ENCODE measurements around the gene NDUFV2.
A peak's percentile ranks its signal among the peaks of the same experiment; 100 is the strongest.
"Not testable (repeated sequence)": the region's sequence is repeated elsewhere in the genome, so short reads cannot be mapped to it uniquely, and the experiment has no call there.

Gene NDUFV2

DNA sequence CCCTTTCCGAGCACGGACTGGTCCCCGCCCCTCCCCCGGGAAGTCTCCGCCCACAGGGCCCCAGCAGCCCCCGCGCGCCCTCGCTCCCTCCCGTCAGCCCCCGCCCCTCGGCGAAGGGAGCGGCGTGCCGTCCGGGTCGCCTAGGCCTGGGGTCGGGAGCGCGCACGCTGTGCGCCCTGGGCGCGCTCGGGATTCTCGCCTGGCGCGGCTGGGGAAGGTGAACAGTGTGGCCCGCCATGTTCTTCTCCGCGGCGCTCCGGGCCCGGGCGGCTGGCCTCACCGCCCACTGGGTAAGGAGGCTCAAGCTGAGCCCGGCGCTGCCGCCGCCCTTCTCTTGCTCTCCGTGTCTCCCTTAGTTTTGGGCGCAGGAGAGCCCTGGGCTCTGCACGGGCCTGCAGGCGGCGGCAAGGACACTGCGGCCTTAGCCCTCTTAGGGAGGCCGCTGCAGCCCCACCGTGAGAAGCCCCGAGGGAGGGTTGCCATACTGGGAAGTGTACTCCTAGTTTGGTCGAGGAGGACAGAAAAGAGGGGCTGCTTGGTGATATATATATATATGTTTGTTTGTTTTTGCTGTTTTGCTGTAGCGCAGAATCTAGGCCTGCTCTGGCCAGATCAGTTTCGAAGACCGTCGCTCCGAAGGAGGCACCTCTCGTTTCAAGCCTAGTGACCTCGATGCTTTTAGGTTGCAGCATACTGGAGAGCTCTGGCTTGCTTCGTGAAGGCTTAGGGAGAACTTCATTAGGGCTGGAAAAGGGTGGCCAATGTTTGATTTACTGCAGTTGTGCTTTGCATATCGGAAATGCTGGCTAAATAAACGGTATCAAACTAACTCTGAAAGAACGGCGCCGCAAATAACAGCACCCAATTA is at the start of gene NDUFV2:
NDUFV2 (plus strand) TSS at position 192 of the 868 bp plus-strand sequence; CDS start at position 237, 45 bp downstream.
- peak; percentile 61 for DNase-seq

DNA sequence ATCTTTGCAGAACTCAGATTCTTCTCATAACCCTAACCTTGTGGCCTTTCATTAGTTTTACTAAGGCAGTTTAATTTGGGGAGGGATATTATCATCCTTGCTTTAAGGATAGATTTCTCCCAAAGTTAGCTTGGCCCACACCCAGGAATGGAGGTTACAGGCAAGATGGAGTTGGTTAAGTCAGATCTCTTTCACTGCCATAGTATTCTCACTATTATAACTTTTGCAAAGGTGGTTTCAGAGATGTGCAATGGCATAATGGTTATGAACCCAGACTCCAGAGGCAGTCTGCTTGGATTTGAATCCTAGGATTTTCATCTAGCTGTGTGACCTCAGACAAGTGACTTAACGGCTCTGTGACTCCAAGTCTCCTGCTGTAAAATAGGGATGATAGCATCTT is 48.7 kb upstream of the NDUFV2 start:
- no peak for DNase-seq

DNA sequence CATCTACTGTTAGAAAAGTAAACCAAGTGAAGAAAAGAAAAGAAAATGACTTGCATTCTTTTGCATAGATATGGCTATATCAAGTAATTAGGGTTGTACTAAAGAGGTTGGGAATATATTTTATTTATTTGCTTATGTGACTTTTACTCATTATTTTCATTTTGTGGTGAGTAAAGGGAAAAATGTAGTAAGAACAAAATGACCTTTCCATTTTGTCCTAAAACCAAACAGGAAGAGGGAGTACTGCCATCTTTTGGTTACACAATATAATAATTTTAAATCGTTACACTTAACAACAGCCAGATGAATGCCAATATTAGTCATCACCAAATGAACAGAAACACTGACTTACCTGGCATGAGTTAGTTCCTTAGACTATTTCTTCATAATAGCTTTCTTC is 47.3 kb upstream of the NDUFV2 start:
- no peak for DNase-seq

DNA sequence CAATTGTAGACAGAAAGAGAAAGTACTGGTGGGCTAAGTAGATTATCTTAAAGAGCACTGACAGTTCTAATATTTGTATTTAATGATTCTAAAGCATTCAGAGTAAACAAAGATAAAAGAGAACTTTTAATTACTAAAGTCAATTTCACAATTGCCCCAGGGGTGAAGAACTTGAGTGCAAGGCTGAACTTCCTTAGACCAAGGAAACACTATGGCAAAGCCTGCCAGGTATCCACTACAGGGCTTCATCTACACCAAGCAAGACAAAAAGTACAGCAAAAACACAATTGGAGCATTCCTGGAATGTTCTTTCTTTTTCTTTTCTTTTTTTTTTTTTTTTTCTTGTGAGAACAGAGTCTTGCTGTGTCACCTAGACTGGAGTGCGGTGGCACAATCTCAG is 46.9 kb upstream of the NDUFV2 start:
- no peak for DNase-seq

DNA sequence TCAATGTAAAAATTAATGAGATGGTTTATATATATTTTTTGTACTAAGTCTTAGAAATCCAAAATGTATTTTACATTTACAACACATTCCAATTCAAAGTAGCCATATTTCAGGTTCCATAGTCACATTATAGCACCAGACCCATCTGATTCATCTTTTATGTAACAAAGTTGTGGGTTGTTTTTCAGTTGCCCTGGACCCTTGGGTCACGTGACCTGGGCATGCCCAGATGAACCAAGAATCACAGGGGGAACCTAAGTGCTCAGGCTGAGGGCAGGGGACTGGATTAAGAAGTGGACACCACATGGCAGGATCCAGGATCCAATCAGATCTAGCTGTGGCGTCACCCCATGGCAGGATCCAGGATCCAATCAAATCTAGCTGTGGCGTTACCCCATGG is 44.9 kb upstream of the NDUFV2 start:
- no peak for DNase-seq

DNA sequence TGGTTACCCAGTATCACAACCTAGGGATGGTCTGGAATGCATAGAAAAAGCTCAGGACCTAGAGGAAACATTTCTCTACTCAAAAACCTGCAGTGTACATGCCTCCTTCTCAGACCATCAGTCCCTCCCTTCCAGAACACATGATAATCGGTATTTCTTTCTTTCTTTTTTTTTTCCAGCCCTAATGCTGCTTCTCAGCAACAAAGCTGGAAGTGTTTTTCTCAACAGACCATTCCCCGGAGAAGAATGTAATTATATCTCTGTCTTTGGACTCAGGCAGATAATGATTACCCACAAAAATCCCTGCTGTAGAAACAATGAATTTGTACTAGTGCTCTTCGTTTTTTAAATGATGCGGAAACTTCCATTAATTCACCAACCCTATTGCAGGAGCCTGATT is 44.1 kb upstream of the NDUFV2 start:
- DNase-seq = no peak

DNA sequence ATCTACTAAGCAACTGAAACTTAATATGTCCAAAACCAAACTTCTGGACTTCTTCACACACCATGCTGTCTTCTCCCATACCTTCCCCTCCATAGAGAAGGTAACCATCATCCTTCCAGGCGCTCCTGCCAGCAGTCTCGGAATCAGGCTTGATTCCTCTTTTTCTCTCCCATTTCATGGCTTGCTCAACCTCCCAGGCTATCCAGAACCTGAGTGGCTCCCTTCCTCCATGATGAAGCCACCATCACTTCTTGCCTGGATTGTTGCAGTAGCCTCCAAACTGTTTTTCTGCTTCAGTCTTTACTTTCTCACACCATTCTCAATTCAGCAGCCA is 40.1 kb upstream of the NDUFV2 start:
- no peak for DNase-seq

DNA sequence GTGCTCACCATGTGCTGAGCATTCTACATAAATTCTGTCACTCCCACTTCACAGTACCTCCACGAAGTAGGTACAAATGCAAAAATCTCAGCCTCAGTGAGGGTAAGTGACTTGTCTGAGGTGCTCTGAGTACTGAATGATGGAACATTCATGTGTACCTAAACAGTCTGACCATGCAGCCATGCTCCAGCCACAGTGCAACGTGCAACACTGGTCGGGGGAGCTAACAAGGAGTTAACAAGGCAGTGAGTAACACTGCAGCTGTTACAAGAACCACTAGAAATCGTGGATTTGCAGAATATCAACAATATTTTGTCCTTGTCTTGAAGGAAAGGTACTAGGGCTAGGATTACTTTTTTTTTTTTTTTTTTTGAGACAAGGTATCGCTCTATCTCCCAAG is 36.6 kb upstream of the NDUFV2 start:
- no peak for DNase-seq

DNA sequence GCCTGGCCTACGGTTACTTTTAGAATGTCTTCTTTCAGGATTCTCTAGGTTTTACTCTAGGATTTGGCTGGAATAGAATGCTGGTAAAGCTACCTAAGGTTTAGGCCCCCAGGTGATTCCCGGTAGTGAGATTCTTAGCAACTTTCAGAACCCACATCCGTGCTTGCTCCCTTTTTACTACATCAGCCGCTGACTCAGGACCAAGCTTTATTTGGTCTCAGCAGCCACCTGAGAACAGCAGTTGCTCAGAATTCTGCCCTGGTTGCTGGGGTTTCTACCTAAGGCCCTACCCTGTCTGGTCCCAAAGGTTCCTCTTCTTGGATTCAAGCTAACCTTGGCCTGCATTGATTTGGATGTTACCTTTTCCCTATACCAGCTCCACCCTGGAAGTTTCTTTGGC is 36.1 kb upstream of the NDUFV2 start:
- no peak for DNase-seq

DNA sequence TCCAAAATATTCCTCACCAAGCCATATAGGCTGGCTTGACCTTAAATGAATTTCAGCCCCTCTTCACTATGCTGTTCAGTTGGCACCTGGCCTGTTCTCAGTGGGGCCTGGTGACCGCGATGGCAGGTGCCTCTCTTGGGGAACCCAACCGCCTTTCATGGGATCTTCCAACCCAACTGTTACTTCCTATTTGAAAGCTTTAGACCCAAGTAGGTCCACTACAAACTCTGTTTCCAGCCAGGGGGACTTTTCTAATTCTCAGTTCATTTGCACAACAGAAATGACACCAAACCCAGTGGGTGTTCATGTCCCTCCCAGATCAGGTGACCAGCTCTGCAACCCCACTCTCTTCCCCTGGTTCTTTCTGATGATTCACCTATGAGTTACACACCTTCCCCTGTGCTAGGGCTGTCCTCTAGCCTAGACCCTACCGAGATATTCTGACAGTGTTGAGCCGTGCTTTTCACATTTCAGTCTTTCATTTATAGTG is 35.6 kb upstream of the NDUFV2 start:
- DNase-seq = no peak

DNA sequence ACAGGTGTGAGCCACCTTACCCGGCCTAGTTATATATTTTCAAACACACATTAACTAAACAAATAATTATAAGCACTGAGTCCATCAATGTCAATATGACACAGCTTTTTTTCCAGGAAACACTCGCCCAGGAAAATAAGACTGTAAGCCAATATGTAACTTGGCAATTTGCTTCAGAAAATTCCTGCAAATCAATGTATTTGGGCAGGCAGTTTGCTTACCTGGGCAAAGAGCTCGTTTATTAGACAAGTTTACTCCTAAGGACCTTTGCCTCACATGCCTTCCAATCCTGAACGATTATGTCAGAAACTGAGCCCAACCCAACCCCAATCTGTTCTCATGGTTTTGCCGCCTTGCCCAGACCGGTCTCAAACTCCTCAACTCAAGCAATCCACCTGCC is 34.7 kb upstream of the NDUFV2 start:
- no peak for DNase-seq

DNA sequence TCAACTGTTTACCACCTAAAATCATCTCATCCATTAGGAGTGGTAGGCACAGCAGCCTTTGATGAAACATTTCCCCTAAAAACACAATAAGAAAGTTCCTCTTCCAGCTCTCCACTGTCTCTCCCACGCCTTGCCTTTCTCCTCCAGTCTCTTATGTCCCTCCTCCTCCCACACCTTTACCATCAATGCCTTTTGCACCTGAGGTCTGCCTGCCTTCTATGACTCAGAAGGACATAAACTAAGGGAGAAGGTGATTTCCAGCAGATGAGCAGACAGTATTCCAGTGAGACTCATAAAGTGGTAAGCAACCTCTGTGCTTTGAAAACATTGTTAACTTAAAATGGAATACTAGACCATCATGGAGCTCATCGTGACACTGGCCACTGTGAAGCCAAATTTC is 34.2 kb upstream of the NDUFV2 start:
- no peak for DNase-seq

DNA sequence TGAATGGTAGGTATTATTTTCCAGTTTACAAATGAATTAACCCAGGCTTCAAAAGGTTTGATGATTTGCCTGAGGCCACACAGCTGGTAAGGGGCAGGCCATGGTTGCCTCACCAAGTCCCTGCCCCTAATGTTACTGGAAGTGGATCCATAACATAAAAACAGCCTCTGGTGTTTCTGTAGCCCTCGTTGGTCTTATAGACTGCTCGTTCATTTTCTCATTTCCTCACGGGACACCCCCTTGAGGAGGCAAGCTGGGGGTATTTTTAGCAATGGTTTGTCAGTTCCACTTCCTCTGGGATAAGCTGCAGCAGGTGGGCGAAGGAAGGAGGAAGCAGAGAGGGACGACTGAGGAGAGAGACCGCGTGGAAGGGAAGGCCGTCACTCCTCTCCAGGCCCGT is 32.9 kb upstream of the NDUFV2 start:
- no peak for DNase-seq

DNA sequence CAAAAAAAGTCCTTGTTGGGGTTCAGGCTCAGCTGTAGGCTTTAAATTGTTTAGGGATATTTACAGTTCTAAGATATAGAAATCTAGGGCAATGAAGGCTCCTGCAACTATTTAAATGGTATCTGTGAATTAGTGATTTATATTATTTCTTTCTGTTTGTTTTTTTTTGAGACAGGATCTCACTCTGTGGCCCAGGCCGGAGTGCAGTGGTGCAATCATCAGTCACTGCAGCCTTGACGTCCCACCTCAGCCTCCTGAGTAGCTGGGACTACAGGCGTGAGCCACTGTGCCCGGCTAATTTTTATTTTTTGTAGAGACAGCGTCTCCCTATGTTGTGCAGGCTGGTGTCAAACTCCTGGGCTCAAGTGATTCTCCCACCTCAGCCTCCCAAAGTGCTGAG is 32.3 kb upstream of the NDUFV2 start:
- DNase-seq = no peak

DNA sequence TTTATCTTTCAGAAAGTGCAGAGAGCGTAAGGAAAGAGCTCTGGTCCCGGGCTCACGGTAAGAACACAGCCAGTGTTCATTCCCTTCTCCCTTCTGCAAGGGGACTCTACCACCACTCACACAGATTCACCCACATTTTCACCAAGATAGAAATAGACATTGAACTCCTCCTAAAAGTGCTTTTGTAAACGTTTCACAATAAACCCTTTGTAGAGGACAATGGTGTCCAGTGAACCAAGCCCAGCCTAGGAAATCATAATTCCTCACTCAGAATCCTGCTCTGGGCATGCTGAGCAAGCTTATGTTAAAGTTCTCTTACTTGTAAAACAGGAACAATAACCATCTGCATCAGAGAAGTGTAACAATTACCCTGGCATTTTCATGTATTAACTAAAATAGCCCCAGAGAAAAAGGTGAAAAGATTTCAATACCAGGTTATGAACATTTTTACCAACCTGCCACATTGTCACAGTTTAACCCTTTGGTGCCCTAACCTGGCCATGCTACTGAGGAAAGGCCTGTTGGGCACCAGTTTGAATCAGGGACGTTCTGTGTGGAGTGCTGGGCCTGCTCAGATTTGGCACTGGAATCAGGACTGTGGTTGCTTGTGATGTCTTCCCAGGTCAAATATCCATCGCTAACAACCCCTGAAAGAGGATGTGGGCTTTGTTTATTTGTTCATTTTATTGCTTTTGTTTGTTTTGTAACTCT is 22.5 kb upstream of the NDUFV2 start:
- no peak for DNase-seq

DNA sequence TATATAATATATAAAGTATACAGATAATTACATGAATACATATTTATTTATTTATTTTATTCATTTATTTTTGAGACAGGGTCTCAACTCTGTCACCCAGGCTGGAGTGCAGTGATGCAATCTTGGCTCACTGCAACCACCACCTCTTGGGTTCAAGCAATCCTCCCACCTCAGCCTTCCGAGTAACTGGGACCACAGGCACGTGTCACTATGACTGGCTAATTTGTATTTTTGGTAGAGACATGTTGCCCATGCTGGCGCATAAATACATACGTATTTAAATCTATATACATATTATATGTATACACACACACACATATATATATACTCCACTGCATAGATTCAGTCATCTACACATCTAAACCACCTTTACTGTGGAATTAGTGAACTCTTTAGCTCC is 20.6 kb upstream of the NDUFV2 start:
- no peak for DNase-seq

DNA sequence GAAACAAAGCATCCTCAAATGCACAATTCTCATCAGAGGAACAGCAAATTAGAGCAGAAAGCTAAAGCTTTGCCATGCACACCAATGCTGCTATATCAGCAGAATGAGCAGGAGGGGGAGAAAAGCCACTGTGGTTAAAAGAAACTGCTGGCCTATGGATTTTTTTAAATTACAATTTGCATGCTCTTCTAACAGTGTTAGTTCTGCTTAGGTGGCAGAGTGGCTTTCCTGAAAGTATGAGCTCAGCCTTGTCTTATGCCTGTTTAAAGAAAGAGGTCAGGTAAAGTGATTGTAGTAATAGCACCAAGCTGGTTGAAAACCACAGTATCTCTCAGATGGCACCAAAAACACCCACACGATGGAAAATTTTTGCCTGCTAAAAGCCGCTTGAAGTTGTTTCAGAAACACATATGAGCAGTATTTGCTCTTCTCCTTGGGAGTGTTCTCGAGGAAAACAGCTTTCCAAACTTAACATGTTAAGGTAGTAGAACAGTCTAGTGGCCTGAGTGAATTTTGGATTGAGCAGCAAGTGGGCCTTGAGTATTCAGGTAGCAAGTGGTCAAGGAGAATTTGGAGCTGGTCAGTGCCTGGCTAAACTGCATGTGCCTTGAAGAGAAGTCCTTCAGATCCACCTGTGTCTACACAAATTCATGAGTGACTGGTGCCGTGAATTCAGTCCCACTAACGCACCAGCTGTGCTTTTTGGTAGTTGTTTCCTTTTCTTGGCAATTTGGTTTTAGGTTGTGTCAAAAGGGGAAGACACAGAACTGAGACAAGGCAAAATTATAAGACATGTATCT is 19.6 kb upstream of the NDUFV2 start:
- no peak for DNase-seq

DNA sequence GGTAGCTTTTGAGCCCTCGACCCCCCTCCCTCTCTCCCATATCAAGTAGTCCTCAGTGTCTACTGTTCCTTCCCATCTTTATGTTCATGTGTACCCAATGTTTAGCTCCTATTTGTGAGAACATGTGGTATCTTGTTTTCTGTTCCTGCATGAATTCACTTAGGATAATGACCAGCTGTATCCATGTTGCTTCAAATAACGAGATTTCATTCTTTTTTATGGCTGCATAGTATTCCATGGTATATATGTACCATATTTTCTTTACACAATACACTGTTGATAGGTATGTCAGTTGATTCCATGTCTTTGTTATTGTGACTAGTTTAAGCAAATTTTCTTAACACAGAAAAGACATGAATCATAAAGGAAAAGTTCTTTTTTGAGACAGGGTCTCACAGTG is 16.5 kb upstream of the NDUFV2 start:
- no peak for DNase-seq

DNA sequence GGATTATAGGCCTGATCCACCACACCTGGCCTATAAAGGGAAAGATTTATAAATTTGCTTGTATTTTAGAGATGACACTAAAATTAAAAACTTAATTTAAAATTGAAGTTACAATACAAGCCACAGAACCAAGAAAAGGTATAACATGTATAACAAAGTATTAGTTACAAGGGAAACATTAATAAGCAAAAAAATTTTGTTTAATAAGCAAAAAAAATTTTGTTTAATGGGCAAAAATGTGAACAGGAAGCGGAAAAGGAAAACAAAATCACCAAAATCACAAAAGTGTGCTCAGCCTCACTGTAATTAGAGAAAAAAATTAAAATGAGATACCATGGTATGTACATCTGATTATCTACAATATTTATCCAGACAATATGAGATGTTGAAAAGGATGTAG is 15.9 kb upstream of the NDUFV2 start:
- no peak for DNase-seq

DNA sequence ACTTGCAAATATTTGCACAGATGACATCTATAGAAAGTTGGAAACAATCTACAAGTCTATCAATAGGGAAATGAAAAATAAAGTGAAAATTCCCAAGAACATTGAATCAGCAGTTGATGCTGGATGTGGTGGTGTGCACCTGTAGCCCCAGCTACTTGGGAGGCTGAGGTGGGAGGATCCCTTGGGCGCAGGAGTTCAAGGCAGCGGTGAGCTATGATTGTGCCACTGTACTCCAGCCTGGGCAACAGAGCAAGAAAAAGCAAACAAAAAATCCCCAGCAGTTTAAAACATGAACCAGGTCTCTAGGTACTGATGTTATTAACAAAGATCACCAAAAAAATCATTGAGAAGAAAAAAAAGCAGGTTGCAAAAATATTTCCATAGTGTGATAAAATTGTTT is 15.4 kb upstream of the NDUFV2 start:
- DNase-seq = no peak

DNA sequence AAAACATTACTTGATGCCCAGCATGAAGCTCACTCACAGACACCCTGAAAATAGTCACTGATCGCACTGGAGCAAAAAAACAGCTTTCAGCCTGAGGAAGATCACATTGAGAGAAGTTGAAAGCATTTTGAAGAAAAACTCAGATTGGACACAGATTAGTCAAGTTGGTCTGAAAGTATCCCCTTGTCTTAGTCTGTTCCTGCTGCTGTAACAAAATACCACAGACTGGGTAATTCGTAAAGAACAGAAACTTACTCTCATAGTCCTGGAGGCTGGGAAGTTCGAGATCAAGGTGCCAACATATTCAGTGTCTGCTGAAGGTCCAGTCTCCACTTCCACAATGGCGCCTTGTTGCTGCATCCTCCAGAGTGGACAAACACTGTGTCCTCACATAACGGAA is 14.2 kb upstream of the NDUFV2 start:
- no peak for DNase-seq

DNA sequence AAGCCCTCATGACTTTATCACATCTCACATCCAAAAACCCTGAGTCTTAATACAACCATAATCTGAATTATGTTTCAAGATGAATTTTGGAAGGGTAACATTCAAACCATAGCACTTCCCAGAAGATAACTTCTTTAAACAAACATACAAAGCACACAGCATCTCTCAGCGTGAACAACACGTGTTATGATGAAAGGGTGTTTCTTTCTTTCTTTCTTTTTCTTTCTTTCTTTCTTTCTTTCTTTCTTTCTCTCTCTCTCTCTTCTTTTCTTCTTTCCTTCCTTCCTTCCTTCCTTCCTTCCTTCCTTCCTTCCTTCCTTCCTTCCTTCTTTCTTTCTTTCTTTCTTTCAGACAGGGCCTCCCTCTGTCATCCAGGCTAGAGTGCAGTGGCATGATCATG is 13.8 kb upstream of the NDUFV2 start:
- not testable (repeated sequence) for DNase-seq

DNA sequence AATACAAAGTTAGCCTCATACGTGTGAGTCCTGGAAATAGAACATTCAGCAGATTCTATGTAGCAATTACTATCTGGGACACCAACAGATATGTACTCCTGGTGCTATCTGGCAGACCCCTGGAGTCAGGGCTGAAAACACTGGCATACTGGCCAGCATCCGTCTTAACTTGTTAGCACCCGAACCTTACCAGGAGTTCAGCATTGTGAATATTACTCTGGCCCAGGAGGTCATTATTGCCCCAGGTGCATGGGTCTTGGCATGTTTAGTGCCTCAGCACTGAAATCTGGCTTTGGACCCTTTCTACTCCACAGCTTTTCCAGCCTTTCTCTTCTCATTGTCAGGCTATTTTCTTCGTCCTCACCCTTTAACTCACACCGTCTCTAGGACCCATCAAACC is 11.9 kb upstream of the NDUFV2 start:
- DNase-seq = no peak

DNA sequence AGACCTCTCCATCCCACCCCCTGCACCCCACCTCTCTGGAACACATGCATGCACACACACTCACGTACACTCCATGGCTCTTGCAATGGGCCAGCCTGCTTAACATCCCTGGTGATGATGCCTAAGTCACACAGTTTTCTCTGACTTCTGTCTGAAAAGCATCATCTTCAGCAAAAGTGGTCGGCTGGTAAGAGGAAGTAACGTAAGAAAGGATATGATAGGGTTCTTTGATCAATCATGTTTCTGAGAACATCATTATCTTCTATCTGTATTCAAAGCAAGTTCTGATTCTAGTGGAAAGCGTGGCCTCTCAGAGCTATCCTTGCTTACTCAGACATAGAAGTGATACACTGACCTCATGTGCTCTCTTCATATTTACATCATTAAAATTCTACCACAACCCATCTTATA is 11.4 kb upstream of the NDUFV2 start:
- no peak for DNase-seq

All from NCI-H1436 treated with DMSO at 0.1 percent for 48 hours (cell line).